Trophoblast cell (in vitro differentiated cells and primary cell): ENCODE results near the gene MYO6.
A peak's percentile ranks its signal among the peaks of the same experiment; 100 is the strongest.

Experiments
- DNase-seq, 2 donors: peaks; one replicate each; pipeline ENCODE4 v3.0.0-alpha.2; 2016
- H2AFZ ChIP-seq: 2 replicates; pipeline ENCODE4 v1.6.1; 2013; ENCODE audit warnings: low read length, moderate library complexity, mild to moderate bottlenecking; ENCODE audit not compliant: insufficient read depth, poor library complexity
- H2AK5ac ChIP-seq: 2 replicates; pipeline ENCODE4 v1.6.1; 2013; ENCODE audit warnings: mild to moderate bottlenecking, low read length
- H2BK120ac ChIP-seq: 2 replicates; pipeline ENCODE4 v1.6.1; 2013; ENCODE audit warnings: low read length, mild to moderate bottlenecking, moderate library complexity; ENCODE audit not compliant: insufficient read depth, poor library complexity
- H2BK12ac ChIP-seq: 2 replicates; pipeline ENCODE4 v1.6.1; 2013; ENCODE audit warnings: mild to moderate bottlenecking, low read length, moderate library complexity
- H2BK5ac ChIP-seq: 2 replicates; pipeline ENCODE4 v1.6.1; 2013; ENCODE audit warnings: low read length, low read depth, moderate library complexity, mild to moderate bottlenecking; ENCODE audit not compliant: poor library complexity
- H3K14ac ChIP-seq: 2 replicates; pipeline ENCODE4 v1.6.1; 2013; ENCODE audit warnings: mild to moderate bottlenecking, low read length
- H3K18ac ChIP-seq: 2 replicates; pipeline ENCODE4 v1.6.1; 2013; ENCODE audit warnings: mild to moderate bottlenecking, low read length
- H3K23ac ChIP-seq: 2 replicates; pipeline ENCODE4 v1.6.1; 2013; ENCODE audit warnings: low read length
- H3K27ac ChIP-seq: 2 replicates; pipeline ENCODE4 v1.5.1; 2013; ENCODE audit warnings: low read depth, mild to moderate bottlenecking, inconsistent platforms, low read length, moderate library complexity
- H3K27me3 ChIP-seq: 2 replicates; pipeline ENCODE4 v1.6.1; 2013; ENCODE audit warnings: inconsistent platforms, mild to moderate bottlenecking, low read length, moderate library complexity; ENCODE audit not compliant: insufficient read depth
- H3K36me3 ChIP-seq, 2 experiments: 1 replicate in 1 of 2; 2 replicates in 1 of 2; pipeline ENCODE4 v1.6.1; 2013; ENCODE audit warnings: low read length in 2 of 2, mild to moderate bottlenecking in 2 of 2, moderate library complexity in 1 of 2; ENCODE audit not compliant: insufficient read depth in 2 of 2, control insufficient read depth in 1 of 2
- H3K4ac ChIP-seq: 2 replicates; pipeline ENCODE4 v1.6.1; 2013; ENCODE audit warnings: low read depth, mild to moderate bottlenecking, low read length, moderate library complexity
- H3K4me1 ChIP-seq, 2 experiments: 1 replicate in 1 of 2; 2 replicates in 1 of 2; pipeline ENCODE4 v1.6.1; 2013; ENCODE audit warnings: low read length in 2 of 2, mild to moderate bottlenecking in 2 of 2, moderate library complexity in 1 of 2; ENCODE audit not compliant: insufficient read depth in 2 of 2, control insufficient read depth in 1 of 2
- H3K4me2 ChIP-seq: 2 replicates; pipeline ENCODE4 v1.6.1; 2013; ENCODE audit warnings: inconsistent platforms, mild to moderate bottlenecking, low read length, moderate library complexity
- H3K4me3 ChIP-seq: 2 replicates; pipeline ENCODE4 v1.5.1; 2013; ENCODE audit warnings: mild to moderate bottlenecking, low read depth, low read length, inconsistent platforms
- H3K79me1 ChIP-seq: one replicate; pipeline ENCODE4 v1.6.1; 2013; ENCODE audit warnings: low read length
- H3K79me2 ChIP-seq: 2 replicates; pipeline ENCODE4 v1.6.1; 2013; ENCODE audit warnings: low read length, mild to moderate bottlenecking; ENCODE audit not compliant: control insufficient read depth, insufficient read depth, poor library complexity
- H3K9ac ChIP-seq: 2 replicates; pipeline ENCODE4 v1.6.1; 2013; ENCODE audit warnings: mild to moderate bottlenecking, low read length
- H3K9me3 ChIP-seq: 2 replicates; pipeline ENCODE4 v1.6.1; 2013; ENCODE audit warnings: low read depth, mild to moderate bottlenecking, control low read depth, inconsistent platforms, low read length; ENCODE audit not compliant: insufficient read depth
- H4K12ac ChIP-seq: 2 replicates; pipeline ENCODE4 v1.6.1; 2013; ENCODE audit warnings: low read depth, mild to moderate bottlenecking, low read length, moderate library complexity
- H4K8ac ChIP-seq: 2 replicates; pipeline ENCODE4 v1.6.1; 2013; ENCODE audit warnings: low read depth, mild to moderate bottlenecking, low read length, moderate library complexity
- H4K91ac ChIP-seq: one replicate; pipeline ENCODE4 v1.6.1; 2013; ENCODE audit warnings: low read depth, mild to moderate bottlenecking, low read length, moderate library complexity
- WGBS: extraction: QIAGEN DNeasy Blood & Tissue Kit; methylation state at CpG from one replicate; pipeline ENCODE4 v1.1.7; 2013; ENCODE audit warnings: missing lambda C conversion rate; ENCODE audit not compliant: insufficient read length, insufficient coverage; ENCODE audit errors: extremely low coverage; 5-methylcytosine and 5-hydroxymethylcytosine counted together

The MYO6 gene

GRCh38 chr6:75818098-75818855 is 69.2 kb downstream of the MYO6 start:
- H3K23ac ChIP-seq = no peak overlapping the region
- no peak overlapping the region for H4K8ac ChIP-seq
- H3K9me3 ChIP-seq = no peaks in the 10 kb centered on the region
- WGBS = no CpG with 5 or more reads among the region's 1 CpG
- no peak overlapping the region for H2AK5ac ChIP-seq
- peak in 1 of 2 donors; percentile 25 for DNase-seq
- H3K27ac ChIP-seq = no peak overlapping the region
- no peak overlapping the region for H3K18ac ChIP-seq
- no peak overlapping the region for H3K9ac ChIP-seq
- no peak overlapping the region for H3K4me2 ChIP-seq
- H4K91ac ChIP-seq = no peak overlapping the region
- H2BK12ac ChIP-seq = no peak overlapping the region
- H2BK120ac ChIP-seq = no peak overlapping the region
- H3K14ac ChIP-seq = no peak overlapping the region
- H3K79me2 ChIP-seq = no peaks in the 10 kb centered on the region
- no peak overlapping the region for H4K12ac ChIP-seq
- H3K4me3 ChIP-seq = no peak overlapping the region
- H3K4ac ChIP-seq = no peak overlapping the region
- no peaks in the 10 kb centered on the region for H3K27me3 ChIP-seq
- H2AFZ ChIP-seq = no peak overlapping the region
- peaks cover under 1% of the 10 kb centered on the region for H3K79me1 ChIP-seq
- H3K4me1 ChIP-seq = peaks cover 9 to 11% of the 10 kb centered on the region in 2 experiments
- H2BK5ac ChIP-seq = no peak overlapping the region
- H3K36me3 ChIP-seq = peaks cover under 1 to 2% of the 10 kb centered on the region in 2 experiments

GRCh38 chr6:75819776-75820487 is 70.9 kb downstream of the MYO6 start:
- H2BK12ac ChIP-seq = no peak overlapping the region
- no peak overlapping the region for H4K12ac ChIP-seq
- no peak overlapping the region for H2BK5ac ChIP-seq
- no peak overlapping the region for H3K4ac ChIP-seq
- peaks cover 0 to 2% of the 10 kb centered on the region in 2 experiments for H3K4me1 ChIP-seq
- H3K36me3 ChIP-seq = peaks cover 0 to 2% of the 10 kb centered on the region in 2 experiments
- H3K9me3 ChIP-seq = no peaks in the 10 kb centered on the region
- no peaks in the 10 kb centered on the region for H3K79me2 ChIP-seq
- no peak overlapping the region for H2AFZ ChIP-seq
- no peak overlapping the region for H4K8ac ChIP-seq
- no peak overlapping the region for H3K4me3 ChIP-seq
- H3K79me1 ChIP-seq = no peaks in the 10 kb centered on the region
- no peak overlapping the region for H3K18ac ChIP-seq
- no peaks in the 10 kb centered on the region for H3K27me3 ChIP-seq
- no peak overlapping the region for H2BK120ac ChIP-seq
- no peak overlapping the region for H3K27ac ChIP-seq
- H3K23ac ChIP-seq = no peak overlapping the region
- WGBS = no CpG with 5 or more reads among the region's 5 CpGs
- H3K4me2 ChIP-seq = no peak overlapping the region
- H3K9ac ChIP-seq = no peak overlapping the region
- H2AK5ac ChIP-seq = no peak overlapping the region
- H3K14ac ChIP-seq = no peak overlapping the region
- no peak overlapping the region for H4K91ac ChIP-seq
- DNase-seq = peak in 1 of 2 donors; percentile 65

GRCh38 chr6:75824160-75824559 is 75.1 kb downstream of the MYO6 start:
- Histone ChIP-seq H3K9ac (no peak overlapping the region), H4K8ac (no peak overlapping the region), H3K79me1 (no peaks in the 10 kb centered on the region), H3K18ac (no peak overlapping the region), H3K27ac (no peak overlapping the region), H2AFZ (no peak overlapping the region), H4K91ac (no peak overlapping the region), H3K27me3 (no peaks in the 10 kb centered on the region), H2BK12ac (no peak overlapping the region), H3K23ac (no peak overlapping the region), H3K9me3 (no peaks in the 10 kb centered on the region), H2AK5ac (no peak overlapping the region), H3K79me2 (no peaks in the 10 kb centered on the region), H3K14ac (no peak overlapping the region), H2BK5ac (no peak overlapping the region), H2BK120ac (no peak overlapping the region), H3K36me3 (peaks cover 0 to 2% of the 10 kb centered on the region in 2 experiments), H3K4me3 (no peak overlapping the region), H3K4me2 (no peak overlapping the region), H3K4ac (no peak overlapping the region), H3K4me1 (no peaks in the 10 kb centered on the region), H4K12ac (no peak overlapping the region)
- no peak for DNase-seq

GRCh38 chr6:75827163-75827562 is 78.1 kb downstream of the MYO6 start:
- Histone ChIP-seq H3K4me3 (no peak overlapping the region), H2BK120ac (no peak overlapping the region), H3K79me2 (no peaks in the 10 kb centered on the region), H3K9me3 (no peaks in the 10 kb centered on the region), H2AK5ac (no peak overlapping the region), H3K14ac (no peak overlapping the region), H3K4me1 (no peaks in the 10 kb centered on the region), H3K18ac (no peak overlapping the region), H4K8ac (no peak overlapping the region), H3K23ac (no peak overlapping the region), H2AFZ (no peak overlapping the region), H3K79me1 (no peaks in the 10 kb centered on the region), H3K27ac (no peak overlapping the region), H3K9ac (no peak overlapping the region), H3K27me3 (no peaks in the 10 kb centered on the region), H2BK5ac (no peak overlapping the region), H3K4me2 (no peak overlapping the region), H4K91ac (no peak overlapping the region), H2BK12ac (no peak overlapping the region), H3K36me3 (peaks cover 0 to 2% of the 10 kb centered on the region in 2 experiments), H4K12ac (no peak overlapping the region), H3K4ac (no peak overlapping the region)
- WGBS = no CpG with 5 or more reads among the region's 1 CpG
- no peak for DNase-seq
